HuH-7.5 (cell line): ENCODE measurements around the gene TUBB6.

Source experiments
- DNase-seq: peaks from one replicate; pipeline ENCODE4 v3.0.0; 2011; ENCODE audit warnings: low spot score

Gene TUBB6

GRCh38 chr18:12314591-12315305 is 6.7 kb downstream of the TUBB6 start:
- no peak for DNase-seq

DNA sequence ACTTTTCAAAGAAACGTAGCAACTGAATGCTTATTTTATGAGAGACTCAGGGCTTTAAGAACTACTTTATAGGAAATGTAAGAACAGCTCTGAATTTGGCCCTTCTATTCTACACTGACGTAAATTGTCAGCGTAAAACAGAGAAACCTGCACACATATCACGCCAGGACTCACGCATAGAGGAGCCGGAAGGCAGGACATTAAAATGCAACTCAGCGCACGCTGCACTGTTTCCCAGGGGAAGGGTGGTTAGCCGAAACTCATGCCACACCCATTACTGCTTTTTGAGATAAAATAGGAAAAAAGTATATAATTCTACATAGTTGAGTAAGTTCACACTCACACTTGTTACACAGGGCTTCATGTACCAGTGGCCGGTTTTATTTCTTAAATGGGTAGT is 7.4 kb downstream of the TUBB6 start:
- no peak for DNase-seq

DNA sequence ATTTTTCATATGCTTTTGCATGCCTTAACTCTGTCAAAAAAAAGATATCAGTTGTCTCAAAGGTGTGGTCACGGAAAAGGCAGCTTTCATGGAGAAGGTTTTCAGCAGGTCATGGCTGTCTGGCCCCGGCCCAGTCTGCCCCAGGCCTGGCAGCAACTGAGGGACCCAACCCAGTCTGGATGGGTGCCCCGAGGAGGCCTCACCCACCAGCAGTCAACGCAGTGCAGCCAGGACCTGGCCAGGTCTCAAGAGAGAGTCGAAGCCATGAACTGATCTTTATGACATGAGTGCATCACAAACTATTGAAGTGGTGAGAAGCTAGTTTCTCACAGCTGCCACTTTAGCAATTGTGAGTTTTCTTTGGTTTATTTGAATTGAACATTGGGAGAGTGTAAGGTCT is 7.9 kb downstream of the TUBB6 start:
- DNase-seq = no peak

DNA sequence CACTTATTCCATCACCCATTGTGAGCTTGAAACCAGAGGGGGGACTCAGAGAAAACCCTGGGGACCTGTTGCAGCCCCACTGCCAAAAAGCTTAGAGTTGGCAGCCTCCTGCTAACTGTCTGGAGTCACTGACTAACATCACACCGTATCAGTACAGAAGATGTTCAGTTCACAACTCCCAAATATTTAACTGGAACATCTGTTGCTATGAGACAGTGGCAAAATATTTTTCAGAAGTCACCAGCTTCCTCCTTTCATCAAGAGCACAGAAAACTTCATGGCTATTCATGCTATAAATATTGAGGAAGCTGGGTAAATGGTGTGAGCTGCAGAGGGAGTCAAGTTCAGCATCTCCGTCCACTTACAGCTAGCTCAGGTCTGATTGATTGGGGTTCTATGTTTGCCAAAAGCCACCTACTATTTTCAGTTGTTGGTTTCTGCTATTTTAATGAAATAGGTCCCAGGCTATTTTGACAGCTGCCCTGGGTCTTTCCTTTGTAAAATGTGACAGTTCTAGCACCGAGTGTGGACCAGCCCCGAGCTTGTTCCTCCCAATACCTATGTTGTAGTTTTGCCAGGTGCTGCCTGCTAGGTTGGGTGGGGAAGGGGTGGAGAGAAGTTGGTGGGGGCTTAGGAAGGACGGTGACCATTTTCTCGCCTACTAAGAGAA is 9.8 kb downstream of the TUBB6 start:
- DNase-seq = no peak

GRCh38 chr18:12318334-12318697 is 10.3 kb downstream of the TUBB6 start:
- DNase-seq = no peak

GRCh38 chr18:12318857-12319256 is 10.8 kb downstream of the TUBB6 start:
- DNase-seq = no peak

- no peak for DNase-seq
Observed at GRCh38 chr18:12321333-12321732, 13.3 kb downstream of the TUBB6 start.

DNA sequence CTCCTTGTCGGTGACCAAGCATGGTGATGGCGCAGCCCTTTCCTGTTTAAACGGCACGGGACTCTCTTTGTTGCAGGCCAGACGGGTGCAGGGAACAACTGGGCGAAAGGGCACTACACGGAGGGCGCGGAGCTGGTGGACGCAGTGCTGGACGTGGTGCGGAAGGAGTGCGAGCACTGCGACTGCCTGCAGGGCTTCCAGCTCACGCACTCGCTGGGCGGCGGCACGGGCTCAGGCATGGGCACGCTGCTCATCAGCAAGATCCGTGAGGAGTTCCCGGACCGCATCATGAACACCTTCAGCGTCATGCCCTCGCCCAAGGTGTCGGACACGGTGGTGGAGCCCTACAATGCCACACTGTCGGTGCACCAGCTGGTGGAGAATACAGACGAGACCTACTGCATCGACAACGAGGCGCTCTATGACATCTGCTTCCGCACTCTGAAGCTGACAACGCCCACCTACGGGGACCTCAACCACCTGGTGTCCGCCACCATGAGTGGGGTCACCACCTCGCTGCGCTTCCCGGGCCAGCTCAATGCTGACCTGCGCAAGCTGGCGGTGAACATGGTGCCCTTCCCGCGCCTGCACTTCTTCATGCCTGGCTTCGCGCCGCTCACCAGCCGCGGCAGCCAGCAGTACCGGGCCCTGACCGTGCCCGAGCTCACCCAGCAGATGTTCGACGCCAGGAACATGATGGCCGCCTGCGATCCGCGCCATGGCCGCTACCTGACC is 17.1 kb downstream of the TUBB6 start:
- no peak for DNase-seq

- no peak for DNase-seq
Observed at GRCh38 chr18:12325726-12326245, 17.7 kb downstream of the TUBB6 start.

DNA sequence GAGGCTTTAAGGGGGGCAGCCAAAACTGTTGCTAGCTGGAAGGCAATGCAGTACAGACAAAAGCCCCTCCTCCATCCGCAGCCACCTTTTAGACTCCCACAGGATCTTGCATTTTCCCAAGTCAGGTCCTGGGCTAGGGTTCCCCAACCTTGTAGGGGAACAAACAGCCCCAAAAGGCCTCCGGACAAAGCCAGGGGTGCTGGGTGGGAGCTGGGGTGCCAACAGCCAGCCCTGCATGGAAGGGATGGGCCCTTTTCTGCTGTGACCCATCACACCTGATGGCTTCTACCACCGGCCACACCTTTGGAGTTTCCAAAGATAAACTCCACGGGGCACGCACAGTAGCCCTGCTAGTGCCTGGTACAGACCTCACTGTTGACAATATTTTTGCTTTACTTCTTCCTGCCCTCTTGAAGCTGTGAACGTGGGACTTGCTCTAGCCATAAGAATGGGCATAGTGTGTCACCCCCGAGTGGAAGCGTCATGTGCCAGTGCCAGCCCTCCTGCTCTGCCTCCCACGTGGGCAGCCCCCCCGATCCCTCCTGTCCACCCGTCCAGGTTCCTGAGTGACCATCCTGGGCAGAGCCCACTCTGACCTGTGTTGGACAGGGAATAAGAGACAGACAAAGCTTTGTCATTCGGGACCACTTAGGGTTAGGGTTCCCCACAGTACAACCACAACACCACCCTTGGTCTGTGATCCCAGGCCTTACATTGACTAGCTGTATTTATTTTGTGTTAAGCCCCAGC is 18.8 kb downstream of the TUBB6 start:
- no peak for DNase-seq

GRCh38 chr18:12327510-12328178 is 19.6 kb downstream of the TUBB6 start:
- DNase-seq = peak; percentile 97

- DNase-seq = no peak
Observed at GRCh38 chr18:12328179-12328823, 20.3 kb downstream of the TUBB6 start.

DNA sequence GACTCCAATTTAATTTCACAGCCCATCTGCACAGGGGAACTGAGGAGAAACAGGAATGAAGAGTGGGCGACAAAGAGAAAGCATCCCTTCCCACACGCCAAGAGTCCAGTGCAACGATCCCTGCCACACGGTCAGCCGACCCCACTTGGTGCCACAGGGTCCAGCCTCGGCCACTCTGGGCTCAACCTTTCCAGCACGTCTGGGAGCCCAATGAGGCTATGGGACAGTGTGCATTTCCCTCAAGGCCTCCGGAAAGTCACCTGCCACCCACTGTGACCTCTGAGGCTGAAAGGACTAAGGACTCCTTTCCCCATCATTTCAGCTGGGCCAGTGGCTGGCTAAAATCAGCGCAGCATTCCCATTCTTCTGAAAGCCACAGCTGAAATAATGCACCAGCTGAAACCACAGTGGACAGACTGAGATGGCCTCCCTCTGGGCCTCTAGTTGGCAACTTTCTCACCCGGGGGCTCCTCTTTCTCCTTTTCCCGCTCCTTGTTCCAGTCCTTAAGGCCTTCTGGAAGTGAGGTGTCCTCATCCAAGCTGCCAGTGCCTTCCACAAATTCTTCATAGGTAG is 21.2 kb downstream of the TUBB6 start:
- DNase-seq = no peak

DNA sequence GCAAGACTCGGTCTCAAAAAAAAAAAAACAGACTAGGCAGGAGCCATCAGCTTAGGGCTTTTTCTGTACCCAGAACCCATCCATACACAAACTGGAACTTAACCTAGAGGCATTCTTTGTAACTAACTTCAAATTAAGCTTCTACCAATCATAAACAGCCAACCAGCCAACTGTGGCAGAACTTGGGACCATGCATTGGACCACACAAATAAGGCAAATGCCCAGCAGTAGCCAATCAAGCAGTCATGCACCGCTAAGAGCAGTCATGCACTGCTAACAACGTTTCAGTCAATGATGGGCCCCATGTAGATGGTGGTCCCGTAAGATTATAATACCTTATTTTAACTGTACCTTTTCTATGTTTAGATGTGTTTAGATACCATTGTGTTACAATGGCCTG is 22.7 kb downstream of the TUBB6 start:
- DNase-seq = no peak

DNA sequence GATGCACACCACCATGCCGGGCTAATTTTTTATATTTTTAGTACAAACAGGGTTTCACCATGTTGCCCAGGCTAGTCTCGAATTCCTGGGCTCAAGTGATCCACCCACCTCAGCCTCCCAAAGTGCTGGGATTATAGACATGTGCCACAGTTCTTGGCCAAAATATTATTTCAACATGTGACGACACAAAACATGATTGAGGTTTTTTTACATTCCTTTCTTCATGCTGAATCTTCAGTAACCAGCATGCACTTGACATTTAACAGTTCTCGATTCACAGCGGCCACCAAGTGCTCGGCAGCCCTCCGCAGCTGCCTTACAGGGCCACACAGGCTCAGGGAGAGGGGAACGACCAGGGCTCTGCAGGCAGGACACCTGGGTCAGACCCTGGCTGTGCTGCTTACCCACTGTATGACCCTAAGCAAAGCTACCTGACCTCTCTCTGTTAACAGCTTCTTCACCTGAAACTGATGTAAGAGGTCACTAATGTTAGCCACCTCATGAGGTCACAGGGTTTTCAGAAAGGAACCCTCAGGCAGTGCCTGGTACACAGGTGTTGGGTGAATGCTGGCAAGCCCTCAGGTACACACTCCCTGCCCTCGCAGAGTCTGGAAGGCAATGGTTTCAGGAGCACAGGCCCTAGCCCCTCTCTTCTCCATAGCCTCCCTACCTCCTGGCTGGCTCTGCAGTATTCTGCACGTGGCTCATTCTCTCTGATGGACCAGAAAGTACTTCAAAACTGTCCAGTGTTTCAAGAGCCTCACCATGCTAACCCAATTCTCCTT is 25.7 kb downstream of the TUBB6 start:
- DNase-seq = no peak

DNA sequence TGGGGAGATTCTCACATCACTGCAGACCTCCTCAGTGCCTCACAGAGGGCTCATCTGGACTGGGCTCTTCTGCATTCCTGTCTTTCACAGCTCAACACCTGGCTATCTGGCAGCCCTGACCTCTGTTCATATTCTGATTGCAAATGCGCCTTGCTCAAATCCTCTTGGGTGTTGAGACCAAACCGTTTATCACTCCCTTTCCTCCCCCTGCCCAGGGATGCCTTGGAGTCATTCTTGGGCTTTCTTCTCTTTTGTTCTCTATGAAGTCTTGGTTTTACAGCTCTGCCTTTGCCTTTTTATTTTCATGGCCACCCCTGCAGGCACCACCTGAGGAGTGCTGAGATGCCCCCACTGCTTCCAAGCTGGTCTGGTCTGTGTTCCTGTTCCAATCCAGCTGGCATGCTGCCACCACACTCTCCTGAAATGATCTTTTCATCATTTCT is 26.3 kb downstream of the TUBB6 start:
- no peak for DNase-seq

DNA sequence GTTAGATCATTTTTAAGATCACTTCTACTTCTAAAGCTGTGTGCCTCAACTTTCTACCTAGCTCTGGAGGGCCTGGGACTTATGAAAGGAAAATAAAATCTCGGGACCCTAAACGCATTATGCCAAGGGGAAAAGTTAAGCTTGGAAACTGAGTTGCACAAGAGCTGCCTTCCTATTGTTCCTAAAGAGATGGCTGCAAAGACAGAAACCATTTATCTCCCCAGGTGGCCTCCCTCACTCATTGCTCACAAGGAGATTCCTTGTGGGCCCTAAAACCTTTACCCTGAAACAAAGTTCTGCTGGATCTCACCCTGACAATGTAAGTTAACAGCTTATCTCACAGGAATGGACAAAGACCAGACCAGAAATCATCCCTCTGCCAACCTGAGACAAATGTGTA is 26.8 kb downstream of the TUBB6 start:
- DNase-seq = no peak

DNA sequence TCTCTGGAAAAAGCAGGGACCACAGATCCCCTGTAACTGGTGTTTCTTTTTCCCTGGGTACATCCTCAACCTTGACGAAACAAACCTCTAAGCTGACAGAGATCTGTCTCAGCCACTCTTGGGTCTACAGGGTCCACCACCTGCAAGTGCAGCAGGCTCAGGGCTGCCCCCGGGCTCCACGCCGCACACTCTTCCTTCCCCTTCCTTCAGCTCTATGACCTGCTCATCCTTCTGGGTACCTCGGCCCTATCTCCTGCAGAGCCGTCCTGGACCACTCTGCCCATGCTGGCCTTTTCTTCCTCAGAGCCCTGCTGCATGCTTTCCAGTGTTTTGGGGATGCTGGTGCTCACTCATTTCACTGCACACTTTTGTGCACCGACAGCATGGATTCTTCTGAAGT is 27.5 kb downstream of the TUBB6 start:
- DNase-seq = no peak

- no peak for DNase-seq
Observed at GRCh38 chr18:12336171-12336613, 28.2 kb downstream of the TUBB6 start.

GRCh38 chr18:12336887-12337286 is 28.8 kb downstream of the TUBB6 start:
- DNase-seq = peak; percentile 57
